ENCODE measurements around the gene ZCWPW1. TPM values are rescaled to one million over a fixed set of nuclear protein-coding genes. Genes with fewer than 3 reads are reported as not detected.
A peak's percentile ranks its signal among the peaks of the same experiment; 100 is the strongest.

ZCWPW1 gene
- total and polyA plus RNA-seq, 10 of the 15 experiments (the other 5 are each of a cell fraction or from before 2014, with no cell fraction given), result 1.3 to 4.4 (median 3.7) TPM

- TF ChIP-seq NFYB (IDR thresholded peaks at IDR 0.05; ENCODE audit: insufficient read depth, low read depth, low read length), result no peak
- 0 out of 2 replicates have a peak, but pooled peaks have one; percentile 25 for TF ChIP-seq ZNF217 (IDR thresholded peaks at IDR 0.05)
- no peak for TF ChIP-seq ELK1 (IDR thresholded peaks at IDR 0.05; ENCODE audit: low read depth, low read length)
- peak; percentile 72 for TF ChIP-seq JUND (IDR thresholded peaks at IDR 0.05; ENCODE audit: low read depth, low read length)
- no peak for TF ChIP-seq EZH2 (IDR thresholded peaks at IDR 0.05; ENCODE audit: borderline replicate concordance, control insufficient read depth, low read depth, low read length)
- TF ChIP-seq IRF3 (IDR thresholded peaks at IDR 0.05), result no peak
- peak; percentile 86 for TF ChIP-seq IKZF1 (conservative IDR thresholded peaks at IDR 0.05)
- peak; percentile 12; the same call in 1 of the 2 replicates for TF ChIP-seq MTA3 (IDR thresholded peaks at IDR 0.05; ENCODE audit: borderline replicate concordance, low read length)
Measured at GRCh38 chr7:100366411-100367250, 61.9 kb downstream of the ZCWPW1 start (continued).
